ENCODE measurements around the gene ITGB7.

Gene ITGB7

GRCh38 chr12:53172352-53172751 lies 34.7 kb downstream of the ITGB7 start (continued):
- no peak for TF ChIP-seq ZNF518A (tag by site-specific recombination; conservative IDR thresholded peaks at IDR 0.05; ENCODE audit: low read depth)
- TF ChIP-seq ZBTB6 (tag by site-specific recombination; IDR thresholded peaks at IDR 0.05) = 0 out of 2 replicates have a peak, but pooled peaks have one; percentile 30
- peak; percentile 50 for TF ChIP-seq ZBTB17 (tag by site-specific recombination; IDR thresholded peaks at IDR 0.05)
- no peak for TF ChIP-seq ZNF426 (tag by site-specific recombination; IDR thresholded peaks at IDR 0.05)
- no peak for TF ChIP-seq TCF7L2 (IDR thresholded peaks at IDR 0.05; ENCODE audit: borderline replicate concordance, low read depth, low read length)
- no peak for TF ChIP-seq ZNF391 (tag by site-specific recombination; IDR thresholded peaks at IDR 0.05; ENCODE audit: borderline replicate concordance, low read depth)
- TF ChIP-seq ZFP37 (tag by site-specific recombination; IDR thresholded peaks at IDR 0.05) = no peak

GRCh38 chr12:53171725-53172329 lies 35.2 kb downstream of the ITGB7 start:
- CTCF ChIA-PET = interaction anchor here (0.7 to 6.2 kb wide), 3 partner anchors 12 to 149 kb away, joined by 3 to 52 read pairs (median 3); no protein-coding TSS in a partner anchor
- POLR2A ChIA-PET = interaction anchor here (1.5 to 2.9 kb wide), 4 partner anchors 9 to 124 kb away, joined by 3 to 18 read pairs (median 4); partner anchors contain the start of genes CSAD and ZNF740
- Histone ChIP-seq H3K4me3 (ENCODE audit: low read depth, low read length) (no peak overlapping the region), H3K9me3 (ENCODE audit: control insufficient read depth, insufficient read depth, low read depth, low read length) (no peaks in the 10 kb centered on the region), H3K27ac (ENCODE audit: extremely low read depth, low read depth, low read length) (peak overlapping the region; percentile 35; the same call in 1 of the 2 replicates), H3K4me1 (ENCODE audit: control insufficient read depth, insufficient read depth, low read length) (peaks cover 14% of the 10 kb centered on the region), H3K36me3 (ENCODE audit: control insufficient read depth in 2 of 2, insufficient read depth in 1 of 2, low read length in 2 of 2) (peaks cover 0 to 20% of the 10 kb centered on the region in 2 experiments; a peak in 2 of 3 replicates)
- TF ChIP-seq ZBTB49 (tag by site-specific recombination; IDR thresholded peaks at IDR 0.05; ENCODE audit: low read depth) (no peak), ATF2 (tag by site-specific recombination; IDR thresholded peaks at IDR 0.05; ENCODE audit: low read depth) (no peak), ZNF248 (tag by site-specific recombination; IDR thresholded peaks at IDR 0.05) (no peak), ZNF335 (tag by site-specific recombination; conservative IDR thresholded peaks at IDR 0.05) (peak; percentile 53; the same call in 1 of the 2 replicates), HOXD13 (CRISPR knock-in tag; IDR thresholded peaks at IDR 0.05; ENCODE audit: borderline replicate concordance) (peak; percentile 43; the same call in 1 of the 2 replicates), PRDM10 (tag by site-specific recombination; IDR thresholded peaks at IDR 0.05) (peak; percentile 15; the same call in 1 of the 2 replicates), ZNF398 (tag by site-specific recombination; IDR thresholded peaks at IDR 0.05) (peak; percentile 68), ZNF561 (tag by site-specific recombination; IDR thresholded peaks at IDR 0.05; ENCODE audit: borderline replicate concordance) (no peak; the same call in 1 of the 2 replicates), ZNF146 (tag by site-specific recombination; IDR thresholded peaks at IDR 0.05) (no peak), ZNF19 (tag by site-specific recombination; IDR thresholded peaks at IDR 0.05; ENCODE audit: low read depth) (no peak), SP7 (tag by site-specific recombination; IDR thresholded peaks at IDR 0.05) (peak; percentile 49), GLI2 (tag by site-specific recombination; IDR thresholded peaks at IDR 0.05; ENCODE audit: borderline replicate concordance, low read depth) (no peak)
